Measurements from ENCODE around the gene C19orf73.
"Not testable (repeated sequence)": the region's sequence is repeated elsewhere in the genome, so short reads cannot be mapped to it uniquely, and the experiment has no call there.

C19orf73 gene

GRCh38 chr19:49148044-49148682 is 29.2 kb upstream of the C19orf73 start:
- DNase-seq (ENCODE audit: low read depth) = no peak
- H3K4me3 ChIP-seq (ENCODE audit: low read depth, low read length) = no peak overlapping the region
- no peak for TF ChIP-seq CTCF (IDR thresholded peaks at IDR 0.05; ENCODE audit: low read depth, low read length, missing control alignments)

DNA sequence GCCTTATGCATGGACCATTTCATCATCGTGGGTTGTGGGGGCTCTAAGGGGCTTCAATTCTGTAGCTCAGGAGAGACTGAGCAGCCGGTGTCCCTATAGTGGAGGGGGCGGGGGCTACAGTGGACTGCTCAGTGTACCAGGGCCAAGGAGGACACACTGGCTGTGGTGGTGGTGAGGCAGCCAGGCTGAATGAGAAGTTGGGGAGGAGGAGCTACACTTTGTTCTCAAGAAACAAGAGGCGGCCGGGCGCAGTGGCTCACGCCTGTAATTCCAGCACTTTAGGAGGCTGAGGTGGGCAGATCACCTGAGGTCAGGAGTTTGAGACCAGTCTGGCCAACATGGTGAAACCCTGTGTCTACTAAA is 27.4 kb upstream of the C19orf73 start:
- H3K4me3 ChIP-seq (ENCODE audit: low read depth, low read length); DNase-seq (ENCODE audit: low read depth): not testable (repeated sequence)

GRCh38 chr19:49145573-49146407 is 26.8 kb upstream of the C19orf73 start:
- TF ChIP-seq CTCF (IDR thresholded peaks at IDR 0.05; ENCODE audit: low read depth, low read length, missing control alignments) = peak; percentile 87
- H3K4me3 ChIP-seq (ENCODE audit: low read depth, low read length) = no peak overlapping the region
- peak; percentile 15 for DNase-seq (ENCODE audit: low read depth)

- no peak for DNase-seq (ENCODE audit: low read depth)
Observed at GRCh38 chr19:49142866-49143335, 24.0 kb upstream of the C19orf73 start.

DNA sequence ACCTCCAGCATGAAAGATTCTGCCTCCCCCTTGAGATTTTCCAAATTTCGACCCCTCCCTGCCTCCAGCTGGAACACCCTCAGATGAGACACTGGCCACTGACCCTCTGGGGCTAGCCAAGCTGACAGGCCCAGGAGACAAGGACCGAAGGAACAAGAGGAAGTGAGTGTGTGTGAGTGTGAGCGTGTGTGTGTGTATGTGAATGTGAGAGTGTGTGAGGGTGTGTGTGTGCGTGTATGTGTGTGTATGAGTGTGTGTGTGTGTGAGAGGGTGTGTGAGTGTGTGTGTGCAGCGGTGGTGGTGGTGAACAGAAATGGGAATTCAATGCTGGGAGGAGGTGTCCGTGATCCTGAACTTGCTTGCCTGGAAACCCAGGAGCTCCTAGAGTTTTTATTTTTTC is 22.4 kb upstream of the C19orf73 start:
- no peak for TF ChIP-seq CTCF (IDR thresholded peaks at IDR 0.05; ENCODE audit: low read depth, low read length, missing control alignments)
- H3K4me3 ChIP-seq (ENCODE audit: low read depth, low read length) = no peak overlapping the region
- no peak for DNase-seq (ENCODE audit: low read depth)

More at GRCh38 chr19:49142866-49143335, 24.0 kb upstream of the C19orf73 start:
- H3K4me3 ChIP-seq (ENCODE audit: low read depth, low read length) = peak overlapping the region; percentile 35
- TF ChIP-seq CTCF (IDR thresholded peaks at IDR 0.05; ENCODE audit: low read depth, low read length, missing control alignments) = no peak

GRCh38 chr19:49140951-49141350 is 22.0 kb upstream of the C19orf73 start:
- DNase-seq (ENCODE audit: low read depth) = no peak
- TF ChIP-seq CTCF (IDR thresholded peaks at IDR 0.05; ENCODE audit: low read depth, low read length, missing control alignments) = no peak
- no peak overlapping the region for H3K4me3 ChIP-seq (ENCODE audit: low read depth, low read length)

- DNase-seq (ENCODE audit: low read depth) = no peak
- TF ChIP-seq CTCF (IDR thresholded peaks at IDR 0.05; ENCODE audit: low read depth, low read length, missing control alignments) = no peak
- no peak overlapping the region for H3K4me3 ChIP-seq (ENCODE audit: low read depth, low read length)
Observed at GRCh38 chr19:49136771-49137171, 17.8 kb upstream of the C19orf73 start.

Data from GM12864 (cell line).